BLaER1 (cell line): ENCODE measurements around the gene GSK3A.
A peak's percentile ranks its signal among the peaks of the same experiment; 100 is the strongest.

ENCODE experiments used
- H3K27ac ChIP-seq: shearing (Covaris generic); formaldehyde crosslinking; 2 replicates; pipeline ENCODE4 v1.8.1; 2022
- H3K27me3 ChIP-seq: shearing (Covaris generic); formaldehyde crosslinking; 2 replicates; pipeline ENCODE4 v1.8.1; 2022
- H3K36me3 ChIP-seq: shearing (Covaris generic); formaldehyde crosslinking; 2 replicates; pipeline ENCODE4 v1.8.1; 2022
- H3K4me1 ChIP-seq: shearing (Covaris generic); formaldehyde crosslinking; 2 replicates; pipeline ENCODE4 v1.8.1; 2022
- H3K4me2 ChIP-seq: shearing (Covaris generic); formaldehyde crosslinking; 2 replicates; pipeline ENCODE4 v1.8.1; 2022
- H3K4me3 ChIP-seq: shearing (Covaris generic); formaldehyde crosslinking; 2 replicates; pipeline ENCODE4 v1.8.1; 2022
- H3K9ac ChIP-seq: shearing (Covaris generic); formaldehyde crosslinking; 2 replicates; pipeline ENCODE4 v1.8.1; 2022
- H3K9me3 ChIP-seq: shearing (Covaris generic); formaldehyde crosslinking; 2 replicates; pipeline ENCODE4 v1.8.1; 2022
- H4K20me1 ChIP-seq: shearing (Covaris generic); formaldehyde crosslinking; 2 replicates; pipeline ENCODE4 v1.8.1; 2022
- Cebpa-rat ChIP-seq: shearing (Covaris generic); IDR thresholded peaks from 2 replicates; pipeline ENCODE4 v1.8.1; 2022

Gene GSK3A

GRCh38 chr19:42276284-42276683, 33.9 kb upstream of the GSK3A start:
- Histone ChIP-seq H3K4me2 (no peak overlapping the region; the same call in 1 of the 2 replicates), H3K36me3 (peaks cover 56% of the 10 kb centered on the region), H3K9me3 (no peaks in the 10 kb centered on the region), H3K27me3 (no peaks in the 10 kb centered on the region), H4K20me1 (peaks cover 44% of the 10 kb centered on the region; the same call in 1 of the 2 replicates), H3K4me3 (no peak overlapping the region), H3K27ac (0 out of 2 replicates have a peak overlapping the region, but pooled peaks have one; percentile 41), H3K9ac (peak overlapping the region; percentile 34; the same call in 1 of the 2 replicates), H3K4me1 (peaks cover 68% of the 10 kb centered on the region)
- no peak for TF ChIP-seq Cebpa-rat

GRCh38 chr19:42275517-42275916, 33.1 kb upstream of the GSK3A start:
- peaks cover 56% of the 10 kb centered on the region for H3K36me3 ChIP-seq
- H3K4me2 ChIP-seq = peak overlapping the region; percentile 17; the same call in 1 of the 2 replicates
- no peak overlapping the region for H3K4me3 ChIP-seq
- no peaks in the 10 kb centered on the region for H3K27me3 ChIP-seq
- H3K4me1 ChIP-seq = peaks cover 73% of the 10 kb centered on the region
- no peaks in the 10 kb centered on the region for H3K9me3 ChIP-seq
- peaks cover 44% of the 10 kb centered on the region; the same call in 1 of the 2 replicates for H4K20me1 ChIP-seq
- H3K9ac ChIP-seq = 0 out of 2 replicates have a peak overlapping the region, but pooled peaks have one; percentile 2
- H3K27ac ChIP-seq = no peak overlapping the region
- no peak for TF ChIP-seq Cebpa-rat

GRCh38 chr19:42275103-42275502, 32.7 kb upstream of the GSK3A start:
- Histone ChIP-seq H3K4me2 (no peak overlapping the region; the same call in 1 of the 2 replicates), H3K36me3 (peaks cover 56% of the 10 kb centered on the region), H4K20me1 (peaks cover 44% of the 10 kb centered on the region; the same call in 1 of the 2 replicates), H3K9ac (0 out of 2 replicates have a peak overlapping the region, but pooled peaks have one; percentile 2), H3K27me3 (no peaks in the 10 kb centered on the region), H3K27ac (no peak overlapping the region), H3K9me3 (no peaks in the 10 kb centered on the region), H3K4me1 (peaks cover 77% of the 10 kb centered on the region), H3K4me3 (no peak overlapping the region)
- TF ChIP-seq Cebpa-rat = no peak

GRCh38 chr19:42274065-42274682, 31.8 kb upstream of the GSK3A start:
- H3K4me2 ChIP-seq = no peak overlapping the region
- no peak overlapping the region for H3K27ac ChIP-seq
- H4K20me1 ChIP-seq = peaks cover 40% of the 10 kb centered on the region; the same call in 1 of the 2 replicates
- no peak overlapping the region for H3K4me3 ChIP-seq
- peaks cover 56% of the 10 kb centered on the region for H3K36me3 ChIP-seq
- H3K4me1 ChIP-seq = peaks cover 78% of the 10 kb centered on the region
- peak overlapping the region; percentile 45; the same call in 1 of the 2 replicates for H3K9ac ChIP-seq
- no peaks in the 10 kb centered on the region for H3K27me3 ChIP-seq
- TF ChIP-seq Cebpa-rat = no peak
- no peaks in the 10 kb centered on the region for H3K9me3 ChIP-seq

- Histone ChIP-seq H3K9ac (no peak overlapping the region), H3K4me2 (no peak overlapping the region), H3K27ac (no peak overlapping the region), H3K36me3 (peaks cover 56% of the 10 kb centered on the region), H3K9me3 (no peaks in the 10 kb centered on the region), H3K27me3 (no peaks in the 10 kb centered on the region), H4K20me1 (peaks cover 34% of the 10 kb centered on the region; the same call in 1 of the 2 replicates), H3K4me1 (peaks cover 72% of the 10 kb centered on the region), H3K4me3 (no peak overlapping the region)
- TF ChIP-seq Cebpa-rat = no peak
Observed at GRCh38 chr19:42273407-42274064, 31.1 kb upstream of the GSK3A start.

- TF ChIP-seq Cebpa-rat = no peak
- Histone ChIP-seq H3K27ac (no peak overlapping the region), H3K4me2 (no peak overlapping the region), H3K27me3 (no peaks in the 10 kb centered on the region), H3K9ac (no peak overlapping the region), H3K36me3 (peaks cover 56% of the 10 kb centered on the region), H3K9me3 (no peaks in the 10 kb centered on the region), H3K4me1 (peaks cover 66% of the 10 kb centered on the region), H3K4me3 (no peak overlapping the region), H4K20me1 (peaks cover 31% of the 10 kb centered on the region; the same call in 1 of the 2 replicates)
Observed at GRCh38 chr19:42272989-42273406, 30.6 kb upstream of the GSK3A start.

- H4K20me1 ChIP-seq = peaks cover 26% of the 10 kb centered on the region; the same call in 1 of the 2 replicates
- H3K4me1 ChIP-seq = peaks cover 66% of the 10 kb centered on the region
- 0 out of 2 replicates have a peak overlapping the region, but pooled peaks have one; percentile 90 for H3K27ac ChIP-seq
- peaks cover 56% of the 10 kb centered on the region for H3K36me3 ChIP-seq
- H3K27me3 ChIP-seq = no peaks in the 10 kb centered on the region
- no peak for TF ChIP-seq Cebpa-rat
- no peaks in the 10 kb centered on the region for H3K9me3 ChIP-seq
- no peak overlapping the region for H3K9ac ChIP-seq
- no peak overlapping the region for H3K4me2 ChIP-seq
- H3K4me3 ChIP-seq = no peak overlapping the region
Observed at GRCh38 chr19:42272535-42272897, 30.1 kb upstream of the GSK3A start.

GRCh38 chr19:42271861-42272534, 29.6 kb upstream of the GSK3A start:
- Histone ChIP-seq H3K9ac (peak overlapping the region; percentile 10; the same call in 1 of the 2 replicates), H3K9me3 (no peaks in the 10 kb centered on the region), H3K4me3 (no peak overlapping the region), H3K27me3 (no peaks in the 10 kb centered on the region), H4K20me1 (peaks cover 21% of the 10 kb centered on the region; the same call in 1 of the 2 replicates), H3K36me3 (peaks cover 56% of the 10 kb centered on the region), H3K27ac (peak overlapping the region; percentile 90; the same call in 1 of the 2 replicates), H3K4me2 (peak overlapping the region; percentile 99), H3K4me1 (peaks cover 66% of the 10 kb centered on the region)
- TF ChIP-seq Cebpa-rat = no peak

- Histone ChIP-seq H3K27me3 (no peaks in the 10 kb centered on the region), H3K9ac (peak overlapping the region; percentile 89), H3K9me3 (no peaks in the 10 kb centered on the region), H3K4me2 (peak overlapping the region; percentile 99), H3K36me3 (peaks cover 47% of the 10 kb centered on the region), H4K20me1 (peaks cover 12% of the 10 kb centered on the region; the same call in 1 of the 2 replicates), H3K27ac (peak overlapping the region; percentile 90), H3K4me3 (peak overlapping the region; percentile 72), H3K4me1 (peaks cover 61% of the 10 kb centered on the region)
- no peak for TF ChIP-seq Cebpa-rat
Observed at GRCh38 chr19:42271045-42271419, 28.6 kb upstream of the GSK3A start.
